PC-9 (cell line): ENCODE results near the gene FAM107A. TPM values are rescaled to one million over a fixed set of nuclear protein-coding genes. Genes with fewer than 3 reads are reported as not detected.

Experiments
- BruUV-seq: library from RNA; stranded (reverse); fragments of 400-500 nt; replicated peaks from 2 replicates; lab custom pipeline; 2021; lab: Mats Ljungman, UMichigan
- CTCF ChIA-PET: fragments of 300-600 bp; sonication (Branson Sonifier 250); formaldehyde crosslinking; loops from one replicate; lab custom pipeline; 2022; ENCODE audit warnings: antibody characterized with exemption; lab: Charles Lee
- POLR2A ChIA-PET: fragments of 300-600 bp; sonication (Branson Sonifier 250); formaldehyde crosslinking; loops from one replicate; lab custom pipeline; 2022; ENCODE audit warnings: antibody characterized with exemption; ENCODE audit not compliant: unreplicated experiment; lab: Charles Lee
- DNase-seq, 2 experiments: peaks; one replicate each; pipeline versions ENCODE4 v3.0.0 to v3.0.0-alpha.2; 2015 to 2022; ENCODE audit warnings: mixed read lengths in 1 of 2
- H2AFZ ChIP-seq: fragments of 200-600 bp; sonication (generic); 2 replicates; pipeline ENCODE4 v1.8.1; 2017; ENCODE audit warnings: antibody characterized with exemption
- H3F3A ChIP-seq: fragments of 200-600 bp; sonication (generic); 2 replicates; pipeline ENCODE4 v1.8.1; 2017; ENCODE audit warnings: antibody characterized with exemption, mild to moderate bottlenecking, low read depth; ENCODE audit not compliant: insufficient read depth
- H3K27ac ChIP-seq: fragments of 200-600 bp; sonication (generic); 2 replicates; pipeline ENCODE4 v1.6.1; 2016; ENCODE audit warnings: mixed run types
- H3K27me3 ChIP-seq: fragments of 200-600 bp; sonication (generic); 2 replicates; pipeline ENCODE4 v1.6.1; 2016; ENCODE audit warnings: low read depth, mixed run types; ENCODE audit not compliant: insufficient read depth
- H3K36me3 ChIP-seq: fragments of 200-600 bp; sonication (generic); 2 replicates; pipeline ENCODE4 v1.6.1; 2016; ENCODE audit warnings: low read depth, mixed run types
- H3K4me1 ChIP-seq: fragments of 200-600 bp; sonication (generic); replicated peaks from 2 replicates; pipeline ENCODE4 v1.6.1; 2016; ENCODE audit warnings: mixed run types; ENCODE audit not compliant: insufficient read depth
- H3K4me2 ChIP-seq: fragments of 200-600 bp; sonication (generic); 2 replicates; pipeline ENCODE4 v1.6.1; 2017; ENCODE audit warnings: mixed run types
- H3K4me3 ChIP-seq: fragments of 200-600 bp; sonication (generic); 2 replicates; pipeline ENCODE4 v1.6.1; 2016; ENCODE audit warnings: mixed run types
- H3K79me2 ChIP-seq: fragments of 200-600 bp; sonication (generic); 2 replicates; pipeline ENCODE4 v1.6.1; 2017; ENCODE audit warnings: low read depth, mixed run types
- H3K9me2 ChIP-seq: fragments of 200-600 bp; sonication (generic); 2 replicates; pipeline ENCODE4 v1.8.1; 2017; ENCODE audit warnings: mild to moderate bottlenecking; ENCODE audit not compliant: insufficient read depth
- H3K9me3 ChIP-seq: fragments of 200-600 bp; sonication (generic); 2 replicates; pipeline ENCODE4 v1.8.1; 2016; ENCODE audit warnings: low read depth; ENCODE audit not compliant: insufficient read depth
- H4K20me1 ChIP-seq: fragments of 200-600 bp; sonication (generic); 2 replicates; pipeline ENCODE4 v1.8.1; 2017; ENCODE audit not compliant: insufficient read depth
- EZH2 ChIP-seq: fragments of 200-600 bp; sonication (generic); IDR thresholded peaks from 2 replicates; pipeline ENCODE4 v1.8.0; 2017; ENCODE audit warnings: antibody characterized with exemption, low read depth
- intact Hi-C: fragments of 100-400 bp; cut with micrococcal nuclease; formaldehyde crosslinking; loops from one replicate; pipeline ENCODE4 v1.10.0; 2022; ENCODE audit not compliant: unreplicated experiment
- total RNA-seq: library from RNA; stranded (reverse); gene quantifications from 2 replicates; pipeline ENCODE4 v1.2.3, GENCODE V29; 2021
- TF ChIP-seq, protein P1 (sequence below): fragments of 200-600 bp; sonication (generic); conservative IDR thresholded peaks from 2 replicates; pipeline ENCODE4 v1.6.1; 2017; ENCODE audit warnings: mixed run types, antibody characterized with exemption, mild to moderate bottlenecking, moderate library complexity

FAM107A gene
- total RNA-seq, 1 experiment from 2014 or later = not detected

DNA sequence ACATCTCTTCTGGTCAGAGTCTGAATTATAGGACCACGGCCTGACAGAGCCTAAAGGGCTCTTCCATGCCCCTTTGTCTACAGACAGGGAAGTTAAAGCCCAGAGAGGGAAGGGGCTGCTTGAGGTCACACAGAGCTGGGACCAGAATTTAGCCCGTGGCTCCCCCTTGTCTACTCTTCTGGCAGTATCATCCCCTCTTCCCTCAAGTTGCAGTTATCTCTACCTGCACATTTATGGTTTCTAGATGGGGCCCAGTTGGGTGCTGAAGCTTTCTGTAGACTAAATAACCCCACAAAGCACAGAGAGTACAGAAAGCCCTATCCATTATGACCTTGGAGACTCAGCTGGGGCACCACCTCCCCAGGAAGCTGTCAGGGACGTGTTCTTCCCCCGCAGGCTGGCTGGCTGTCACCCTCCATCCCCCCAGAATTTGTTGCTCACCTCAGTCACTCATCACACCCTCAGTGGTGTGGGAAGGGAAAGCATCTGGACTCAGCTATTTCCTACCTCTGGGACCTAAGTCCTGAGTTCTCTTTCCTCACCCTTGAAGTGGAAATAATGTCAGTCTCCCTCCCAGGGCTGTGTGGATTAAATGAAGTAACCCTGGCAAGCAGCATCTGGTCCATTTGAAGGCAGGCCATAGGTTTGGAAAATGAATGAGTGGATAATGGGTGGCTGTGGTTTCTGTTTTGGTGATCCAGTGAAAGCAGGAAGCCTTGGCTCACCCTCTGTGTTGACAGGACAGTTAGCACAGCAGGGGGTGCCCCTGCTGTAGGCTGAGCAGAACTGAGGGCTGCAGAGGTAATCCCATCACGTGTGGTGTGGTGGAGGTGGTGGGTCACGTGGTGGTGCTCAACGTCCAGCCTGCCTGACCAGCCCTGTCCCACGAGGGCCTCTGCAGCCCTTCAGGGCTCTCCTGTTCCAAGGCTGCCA, 56.5 kb downstream of the FAM107A start:
- no TSS peak for BruUV-seq

DNA sequence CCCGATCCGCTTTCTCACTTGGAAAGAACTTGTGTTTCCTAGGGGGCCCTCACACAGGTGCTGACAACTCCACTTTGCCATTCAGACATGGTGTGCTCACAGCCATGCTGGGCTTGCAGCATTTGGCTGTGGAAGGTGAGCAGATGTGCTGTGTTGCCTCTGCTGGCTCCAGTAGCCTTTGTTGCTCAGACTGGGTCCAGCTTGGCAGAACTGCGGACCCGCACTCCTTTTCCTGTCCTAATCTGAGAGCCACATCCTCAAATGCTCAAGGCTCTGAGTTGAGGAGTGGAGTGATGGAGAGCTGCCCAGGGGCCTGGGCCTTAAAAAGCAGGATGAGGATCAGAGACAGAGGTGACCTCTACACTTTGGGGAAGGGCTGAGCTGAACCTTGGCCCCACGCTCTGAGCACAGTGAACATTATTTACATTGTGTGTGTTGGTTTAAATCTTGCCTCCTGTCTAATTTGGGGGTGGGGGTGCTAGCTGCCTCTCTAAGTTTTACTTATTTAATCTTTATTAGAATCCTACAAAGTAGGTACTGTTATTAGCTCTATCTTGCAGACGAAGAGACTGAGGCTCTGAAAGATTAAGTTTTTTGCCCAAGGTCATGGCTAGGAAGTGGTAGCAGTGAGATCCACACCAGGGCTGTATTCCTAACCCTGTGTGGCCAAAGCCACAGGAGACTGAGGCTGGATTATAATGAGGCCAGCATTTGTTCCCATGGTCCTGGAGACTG, 57.4 kb downstream of the FAM107A start:
- no peaks in the 10 kb centered on the region for H3K36me3 ChIP-seq
- H2AFZ ChIP-seq = no peak overlapping the region
- CTCF ChIA-PET = no interaction called here
- H4K20me1 ChIP-seq = no peaks in the 10 kb centered on the region
- peaks cover 4% of the 10 kb centered on the region; the same call in 1 of the 2 replicates for H3K4me1 ChIP-seq
- BruUV-seq = no TSS peak
- no peak for DNase-seq
- intact Hi-C loops = no loop called here
- no peak overlapping the region for H3K27ac ChIP-seq
- H3K27me3 ChIP-seq = no peaks in the 10 kb centered on the region
- H3K9me2 ChIP-seq = no peaks in the 10 kb centered on the region
- no peak for TF ChIP-seq EZH2
- TF ChIP-seq, protein P1, sequence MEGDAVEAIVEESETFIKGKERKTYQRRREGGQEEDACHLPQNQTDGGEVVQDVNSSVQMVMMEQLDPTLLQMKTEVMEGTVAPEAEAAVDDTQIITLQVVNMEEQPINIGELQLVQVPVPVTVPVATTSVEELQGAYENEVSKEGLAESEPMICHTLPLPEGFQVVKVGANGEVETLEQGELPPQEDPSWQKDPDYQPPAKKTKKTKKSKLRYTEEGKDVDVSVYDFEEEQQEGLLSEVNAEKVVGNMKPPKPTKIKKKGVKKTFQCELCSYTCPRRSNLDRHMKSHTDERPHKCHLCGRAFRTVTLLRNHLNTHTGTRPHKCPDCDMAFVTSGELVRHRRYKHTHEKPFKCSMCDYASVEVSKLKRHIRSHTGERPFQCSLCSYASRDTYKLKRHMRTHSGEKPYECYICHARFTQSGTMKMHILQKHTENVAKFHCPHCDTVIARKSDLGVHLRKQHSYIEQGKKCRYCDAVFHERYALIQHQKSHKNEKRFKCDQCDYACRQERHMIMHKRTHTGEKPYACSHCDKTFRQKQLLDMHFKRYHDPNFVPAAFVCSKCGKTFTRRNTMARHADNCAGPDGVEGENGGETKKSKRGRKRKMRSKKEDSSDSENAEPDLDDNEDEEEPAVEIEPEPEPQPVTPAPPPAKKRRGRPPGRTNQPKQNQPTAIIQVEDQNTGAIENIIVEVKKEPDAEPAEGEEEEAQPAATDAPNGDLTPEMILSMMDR = no peak
- no peaks in the 10 kb centered on the region for H3F3A ChIP-seq
- H3K79me2 ChIP-seq = no peaks in the 10 kb centered on the region
- no peak overlapping the region for H3K4me3 ChIP-seq
- no peaks in the 10 kb centered on the region for H3K9me3 ChIP-seq
- POLR2A ChIA-PET = no interaction called here
- H3K4me2 ChIP-seq = no peak overlapping the region

More for the DNA sequence above, 56.5 kb downstream of the FAM107A start:
- TF ChIP-seq EZH2 = no peak
- TF ChIP-seq, protein P1 = no peak
- no peaks in the 10 kb centered on the region for H3K9me3 ChIP-seq
- no peak overlapping the region for H3K27ac ChIP-seq
- no peak overlapping the region for H3K4me3 ChIP-seq
- H3K79me2 ChIP-seq = no peaks in the 10 kb centered on the region
- H4K20me1 ChIP-seq = no peaks in the 10 kb centered on the region
- no peaks in the 10 kb centered on the region for H3F3A ChIP-seq
- no peaks in the 10 kb centered on the region for H3K27me3 ChIP-seq
- peaks cover 9% of the 10 kb centered on the region; the same call in 1 of the 2 replicates for H3K4me1 ChIP-seq
- no peaks in the 10 kb centered on the region for H3K9me2 ChIP-seq
- ChIA-PET CTCF (no interaction called here), POLR2A (no interaction called here)
- H2AFZ ChIP-seq = no peak overlapping the region
- intact Hi-C loops = no loop called here
- H3K4me2 ChIP-seq = no peak overlapping the region
- no peaks in the 10 kb centered on the region for H3K36me3 ChIP-seq
- DNase-seq = no peak

- H3K36me3 ChIP-seq = no peaks in the 10 kb centered on the region
- no peaks in the 10 kb centered on the region for H3K27me3 ChIP-seq
- H3F3A ChIP-seq = no peaks in the 10 kb centered on the region
- DNase-seq = no peak
- H2AFZ ChIP-seq = no peak overlapping the region
- H3K79me2 ChIP-seq = no peaks in the 10 kb centered on the region
- H4K20me1 ChIP-seq = no peaks in the 10 kb centered on the region
- CTCF ChIA-PET = no interaction called here
- H3K9me2 ChIP-seq = no peaks in the 10 kb centered on the region
- peaks cover 4% of the 10 kb centered on the region; the same call in 1 of the 2 replicates for H3K4me1 ChIP-seq
- no peak overlapping the region for H3K4me2 ChIP-seq
- no peak for TF ChIP-seq EZH2
- TF ChIP-seq, protein P1 = no peak
- BruUV-seq = no TSS peak
- H3K9me3 ChIP-seq = no peaks in the 10 kb centered on the region
- POLR2A ChIA-PET = no interaction called here
- no peak overlapping the region for H3K4me3 ChIP-seq
- intact Hi-C loops = no loop called here
- H3K27ac ChIP-seq = no peak overlapping the region
Observed at GRCh38 chr3:58518291-58518789, 58.9 kb downstream of the FAM107A start.
